ENCODE results near the gene C19orf38. TPM values are rescaled to one million over a fixed set of nuclear protein-coding genes. Genes with fewer than 3 reads are reported as not detected.

C19orf38 gene
- total RNA-seq, 2 experiments from 2014 or later = 1.8 to 2.1 TPM

- POLR2A ChIA-PET = no interaction called here
- H3K36me3 ChIP-seq (ENCODE audit: insufficient read depth, low read length) = peaks cover 74% of the 10 kb centered on the region
- no peak overlapping the region for H3K4me3 Mint-ChIP-seq
- H3K27me3 Mint-ChIP-seq = no peaks in the 10 kb centered on the region
- TF ChIP-seq CTCF (IDR thresholded peaks at IDR 0.05) = no peak
- H3K4me1 ChIP-seq (ENCODE audit: insufficient read depth, low read length) = peaks cover 10% of the 10 kb centered on the region
- H3K4me3 ChIP-seq (ENCODE audit: low read length) = no peak overlapping the region
- H3K27ac Mint-ChIP-seq = no peak overlapping the region
- no peaks in the 10 kb centered on the region for H3K9me3 ChIP-seq (ENCODE audit: control insufficient read depth in 1 of 2, insufficient read depth in 1 of 2, low read length in 2 of 2)
- peaks cover 55% of the 10 kb centered on the region for H3K36me3 Mint-ChIP-seq (ENCODE audit: low read depth)
- ATAC-seq (ENCODE audit: poor library complexity) = no peak
- CTCF ChIA-PET = no interaction called here
- no peak for DNase-seq
- no peaks in the 10 kb centered on the region for H3K27me3 ChIP-seq (ENCODE audit: control insufficient read depth in 1 of 2, insufficient read depth in 2 of 2, low read length in 2 of 2)
- H3K27ac ChIP-seq (ENCODE audit: low read depth in 1 of 2, low read length in 2 of 2) = no peak overlapping the region
- intact Hi-C loops (cut with DNase I, micrococcal nuclease) = loop anchor here in 1 of 2 experiments (5.0 kb wide), 1 partner anchor 36 kb away; no protein-coding TSS in a partner anchor
- H3K9me3 Mint-ChIP-seq = no peaks in the 10 kb centered on the region
- peaks cover 6% of the 10 kb centered on the region for H3K4me1 Mint-ChIP-seq (ENCODE audit: low read depth)
Observed at GRCh38 chr19:10818301-10819123, 29.7 kb upstream of the C19orf38 start.

DNA sequence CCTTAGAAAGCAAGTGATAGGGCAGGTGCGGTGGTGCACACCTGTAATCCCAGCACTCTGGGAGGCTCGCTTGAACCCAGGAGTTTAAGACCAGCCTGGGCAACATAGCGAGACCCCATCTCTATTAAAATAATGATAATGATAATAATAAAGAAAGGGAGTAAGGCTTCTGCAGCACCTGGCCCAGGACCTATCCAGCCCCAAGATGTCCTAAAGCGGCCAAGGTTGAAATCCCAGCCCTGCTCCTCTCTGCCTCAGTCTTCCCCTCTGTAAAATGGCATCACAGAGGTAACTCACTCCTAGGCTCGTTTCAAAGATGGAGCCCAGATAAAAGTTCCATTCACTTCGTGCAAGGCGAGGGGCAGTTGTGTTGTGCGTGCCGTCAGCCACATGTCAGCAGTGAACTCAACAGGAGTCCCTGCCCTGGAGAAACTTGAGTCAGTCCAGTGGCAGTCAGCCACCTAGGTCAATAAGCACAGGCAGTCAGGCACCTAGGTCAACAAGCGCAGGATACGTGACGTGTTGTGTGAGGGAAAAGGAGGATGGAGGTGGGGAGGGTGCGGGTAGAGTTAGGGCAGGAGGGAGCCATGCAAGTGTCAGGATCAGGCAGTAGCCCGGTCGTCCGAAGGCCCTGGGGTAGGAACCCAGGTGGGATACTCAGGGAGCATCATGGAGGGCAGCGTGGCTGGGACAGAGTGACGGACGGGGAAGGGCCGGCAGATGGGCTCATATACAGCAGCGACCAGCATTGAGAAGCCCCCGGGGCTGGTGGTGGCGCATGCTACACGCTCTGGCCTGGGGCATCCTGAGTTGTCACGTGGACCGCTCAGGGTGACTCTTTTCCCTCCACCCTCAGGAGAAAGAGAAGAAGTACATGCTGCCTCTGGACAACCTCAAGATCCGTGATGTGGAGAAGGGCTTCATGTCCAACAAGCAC, 28.8 kb upstream of the C19orf38 start:
- intact Hi-C loops (cut with DNase I, micrococcal nuclease) = loop anchor here in 1 of 2 experiments (5.0 kb wide), 1 partner anchor 37 kb away; no protein-coding TSS in a partner anchor
- no peak for ATAC-seq (ENCODE audit: poor library complexity)
- no peak overlapping the region for H3K27ac ChIP-seq (ENCODE audit: low read depth in 1 of 2, low read length in 2 of 2)
- H3K4me1 Mint-ChIP-seq (ENCODE audit: low read depth) = peaks cover 5% of the 10 kb centered on the region
- no peaks in the 10 kb centered on the region for H3K9me3 Mint-ChIP-seq
- H3K36me3 ChIP-seq (ENCODE audit: insufficient read depth, low read length) = peaks cover 73% of the 10 kb centered on the region
- peak in 1 of 14 experiments; percentile 18 for DNase-seq
- ChIA-PET CTCF (interaction anchor here (0.9 kb wide), 1 partner anchor 11 kb away, joined by 3 read pairs; no protein-coding TSS in a partner anchor), POLR2A (no interaction called here)
- H3K4me1 ChIP-seq (ENCODE audit: insufficient read depth, low read length) = peaks cover 10% of the 10 kb centered on the region
- H3K27me3 ChIP-seq (ENCODE audit: control insufficient read depth in 1 of 2, insufficient read depth in 2 of 2, low read length in 2 of 2) = no peaks in the 10 kb centered on the region
- no peak for TF ChIP-seq CTCF (IDR thresholded peaks at IDR 0.05)
- peaks cover 55% of the 10 kb centered on the region for H3K36me3 Mint-ChIP-seq (ENCODE audit: low read depth)
- H3K4me3 ChIP-seq (ENCODE audit: low read length) = no peak overlapping the region
- no peak overlapping the region for H3K4me3 Mint-ChIP-seq
- H3K27me3 Mint-ChIP-seq = no peaks in the 10 kb centered on the region
- no peak overlapping the region for H3K27ac Mint-ChIP-seq
- H3K9me3 ChIP-seq (ENCODE audit: control insufficient read depth in 1 of 2, insufficient read depth in 1 of 2, low read length in 2 of 2) = no peaks in the 10 kb centered on the region

GRCh38 chr19:10820173-10820572, 28.0 kb upstream of the C19orf38 start:
- no peaks in the 10 kb centered on the region for H3K9me3 ChIP-seq (ENCODE audit: control insufficient read depth in 1 of 2, insufficient read depth in 1 of 2, low read length in 2 of 2)
- Mint-ChIP-seq H3K4me1 (ENCODE audit: low read depth) (no peaks in the 10 kb centered on the region), H3K36me3 (ENCODE audit: low read depth) (peaks cover 55% of the 10 kb centered on the region), H3K9me3 (no peaks in the 10 kb centered on the region), H3K27ac (no peak overlapping the region), H3K4me3 (no peak overlapping the region), H3K27me3 (no peaks in the 10 kb centered on the region)
- no peak overlapping the region for H3K4me3 ChIP-seq (ENCODE audit: low read length)
- TF ChIP-seq CTCF (IDR thresholded peaks at IDR 0.05) = no peak
- peak in 2 of 14 experiments; percentile 27 to 40 for DNase-seq
- intact Hi-C loops (cut with DNase I, micrococcal nuclease) = no loop called here
- ChIA-PET CTCF (interaction anchor here (0.9 to 1.3 kb wide), 2 partner anchors 10 to 103 kb away, joined by 3 to 6 read pairs; partner anchors contain the start of gene DNM2), POLR2A (interaction anchor here (1.3 kb wide), 1 partner anchor 103 kb away, joined by 4 read pairs; the partner anchor contains the start of gene DNM2)
- peaks cover 73% of the 10 kb centered on the region for H3K36me3 ChIP-seq (ENCODE audit: insufficient read depth, low read length)
- no peaks in the 10 kb centered on the region for H3K27me3 ChIP-seq (ENCODE audit: control insufficient read depth in 1 of 2, insufficient read depth in 2 of 2, low read length in 2 of 2)
- no peak overlapping the region for H3K27ac ChIP-seq (ENCODE audit: low read depth in 1 of 2, low read length in 2 of 2)
- ATAC-seq (ENCODE audit: poor library complexity) = no peak
- H3K4me1 ChIP-seq (ENCODE audit: insufficient read depth, low read length) = peaks cover 6% of the 10 kb centered on the region
